ENCODE results near the gene GLIPR2.

DNA sequence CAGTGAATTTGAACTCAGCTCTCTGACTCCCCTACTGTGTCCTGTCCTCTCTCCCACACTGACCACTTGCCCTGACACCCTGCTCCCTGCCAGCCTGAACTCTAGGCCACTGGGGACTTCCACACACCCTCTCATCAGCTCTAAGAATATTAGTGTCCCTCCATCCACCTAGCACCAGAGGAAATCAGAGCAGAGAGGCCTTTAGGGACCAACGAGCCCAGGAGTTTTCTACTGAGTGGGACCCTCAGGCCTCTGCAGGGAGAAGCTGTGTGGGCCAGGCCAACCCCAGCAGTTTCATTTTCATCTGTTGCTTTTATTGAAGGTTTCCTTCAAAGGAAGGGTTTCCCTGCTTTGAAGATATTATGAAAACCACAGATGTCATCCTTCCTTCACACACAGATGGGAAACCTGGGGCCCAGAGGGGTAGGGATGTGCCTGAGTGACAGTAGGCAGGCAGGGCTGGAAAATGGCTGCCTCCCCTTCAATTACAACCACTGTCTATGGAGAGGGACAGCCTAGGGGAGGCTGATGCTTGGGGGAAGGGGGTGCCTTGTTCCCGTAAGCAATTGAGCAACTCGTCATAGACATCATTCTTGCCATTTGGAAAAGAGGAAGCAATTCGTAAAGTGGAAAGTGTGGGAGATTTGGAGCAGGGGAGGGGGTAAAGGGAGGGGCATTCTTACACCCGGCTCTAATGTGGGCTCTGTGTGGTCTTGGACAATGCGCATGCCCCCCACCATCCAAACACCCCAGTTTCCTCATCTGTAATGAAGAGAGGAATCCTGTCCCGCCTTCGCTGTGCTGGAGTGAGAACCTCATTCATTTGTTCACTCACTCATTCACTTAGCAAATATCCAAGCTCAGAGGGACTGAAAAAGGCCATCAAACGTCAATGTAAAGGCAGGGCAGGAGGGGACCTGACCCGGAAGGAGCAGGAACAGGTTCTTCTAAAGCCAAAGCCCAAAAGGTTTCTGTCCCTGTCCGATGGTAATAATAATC, 3.9 kb downstream of the GLIPR2 start:
- TF ChIP-seq ZNF530 (tag by site-specific recombination; IDR thresholded peaks at IDR 0.05; ENCODE audit: low read depth) (no peak), ZNF10 (tag by site-specific recombination; IDR thresholded peaks at IDR 0.05) (no peak), ZEB2 (tag by site-specific recombination; IDR thresholded peaks at IDR 0.05) (no peak), ZNF24 (tag by site-specific recombination; IDR thresholded peaks at IDR 0.05) (0 out of 2 replicates have a peak, but pooled peaks have one; percentile 45), ZNF221 (tag by site-specific recombination; IDR thresholded peaks at IDR 0.05; ENCODE audit: borderline replicate concordance) (no peak), ZNF292 (tag by site-specific recombination; IDR thresholded peaks at IDR 0.05; ENCODE audit: borderline replicate concordance, low read depth) (no peak), ZNF121 (tag by site-specific recombination; IDR thresholded peaks at IDR 0.05) (no peak), MEIS1 (CRISPR knock-in tag; IDR thresholded peaks at IDR 0.05; ENCODE audit: borderline replicate concordance) (no peak)
- TF ChIP-seq, protein P1, sequence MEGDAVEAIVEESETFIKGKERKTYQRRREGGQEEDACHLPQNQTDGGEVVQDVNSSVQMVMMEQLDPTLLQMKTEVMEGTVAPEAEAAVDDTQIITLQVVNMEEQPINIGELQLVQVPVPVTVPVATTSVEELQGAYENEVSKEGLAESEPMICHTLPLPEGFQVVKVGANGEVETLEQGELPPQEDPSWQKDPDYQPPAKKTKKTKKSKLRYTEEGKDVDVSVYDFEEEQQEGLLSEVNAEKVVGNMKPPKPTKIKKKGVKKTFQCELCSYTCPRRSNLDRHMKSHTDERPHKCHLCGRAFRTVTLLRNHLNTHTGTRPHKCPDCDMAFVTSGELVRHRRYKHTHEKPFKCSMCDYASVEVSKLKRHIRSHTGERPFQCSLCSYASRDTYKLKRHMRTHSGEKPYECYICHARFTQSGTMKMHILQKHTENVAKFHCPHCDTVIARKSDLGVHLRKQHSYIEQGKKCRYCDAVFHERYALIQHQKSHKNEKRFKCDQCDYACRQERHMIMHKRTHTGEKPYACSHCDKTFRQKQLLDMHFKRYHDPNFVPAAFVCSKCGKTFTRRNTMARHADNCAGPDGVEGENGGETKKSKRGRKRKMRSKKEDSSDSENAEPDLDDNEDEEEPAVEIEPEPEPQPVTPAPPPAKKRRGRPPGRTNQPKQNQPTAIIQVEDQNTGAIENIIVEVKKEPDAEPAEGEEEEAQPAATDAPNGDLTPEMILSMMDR (tag by site-specific recombination; IDR thresholded peaks at IDR 0.05): no peak

Measured in HEK293 (cell line).